Breast epithelium (tissue), 4 donors: Measurements from ENCODE around the gene CLSTN2. TPM values are rescaled to one million over a fixed set of nuclear protein-coding genes. Genes with fewer than 3 reads are reported as not detected.

Experiments used
- DNase-seq, 2 donors: peaks; one replicate each; pipeline ENCODE4 v3.0.0-alpha.2; 2019; ENCODE audit warnings: low spot score in 2 of 2
- H3K27ac ChIP-seq, 2 donors: fragments of 200-600 bp; sonication (generic) in 1 of 2; one replicate each; pipeline ENCODE4 v1.5.1; 2016 to 2019; ENCODE audit warnings: mild to moderate bottlenecking in 1 of 2
- H3K27me3 ChIP-seq, 2 donors: fragments of 200-600 bp; sonication (generic) in 1 of 2; one replicate each; pipeline versions ENCODE4 v1.5.1 to v1.6.0; 2017 to 2019; ENCODE audit warnings: control low read depth in 1 of 2, mild to moderate bottlenecking in 1 of 2
- H3K36me3 ChIP-seq: fragments of 200-600 bp; one replicate; pipeline ENCODE4 v1.5.1; 2019
- H3K4me1 ChIP-seq, 2 donors: fragments of 200-600 bp; sonication (generic); one replicate each; pipeline ENCODE4 v1.5.1; 2016 to 2019; ENCODE audit warnings: control low read depth in 1 of 2
- H3K4me3 ChIP-seq, 3 donors: fragments of 200-600 bp; sonication (generic); 1 replicate in 2 of 3; 2 replicates in 1 of 3; pipeline ENCODE4 v1.5.1; 2016 to 2019; ENCODE audit warnings: mild to moderate bottlenecking in 3 of 3, moderate library complexity in 2 of 3
- H3K9me3 ChIP-seq, 2 donors: fragments of 200-600 bp; sonication (generic) in 1 of 2; one replicate each; pipeline ENCODE4 v1.5.1; 2016 to 2019; ENCODE audit warnings: control low read depth in 1 of 2
- POLR2A ChIP-seq: fragments of 450-650 bp; IDR thresholded peaks from one replicate; pipeline ENCODE4 v1.6.1; 2016; ENCODE audit warnings: antibody characterized with exemption, mild to moderate bottlenecking, moderate library complexity
- POLR2AphosphoS5 ChIP-seq, 3 donors: sonication (generic); formaldehyde crosslinking; IDR thresholded peaks; one replicate each; pipeline ENCODE4 v1.6.1; 2017; ENCODE audit warnings: antibody characterized with exemption in 3 of 3
- intact Hi-C: fragments of 100-400 bp; cut with DNase I; formaldehyde crosslinking; loops from one replicate; pipeline ENCODE4 v1.15.1; 2023; ENCODE audit warnings: low total_unique reads
- total RNA-seq, 3 donors: library from RNA; depleted of rRNA; stranded (reverse); fragments of >200 nt; gene quantifications; one replicate each; pipeline ENCODE4 v1.1.0, GENCODE V29; 2016
- TF ChIP-seq, protein P1 (sequence below), 3 donors: fragments of 450-650 bp; IDR thresholded peaks; one replicate each; pipeline ENCODE4 v1.5.1; 2016 to 2017; ENCODE audit warnings: antibody characterized with exemption in 3 of 3, mild to moderate bottlenecking in 3 of 3, moderate library complexity in 3 of 3

The CLSTN2 gene
- total RNA-seq, 3 donors from 2014 or later, result 15.5 to 75.5 (median 33.1) TPM

DNA sequence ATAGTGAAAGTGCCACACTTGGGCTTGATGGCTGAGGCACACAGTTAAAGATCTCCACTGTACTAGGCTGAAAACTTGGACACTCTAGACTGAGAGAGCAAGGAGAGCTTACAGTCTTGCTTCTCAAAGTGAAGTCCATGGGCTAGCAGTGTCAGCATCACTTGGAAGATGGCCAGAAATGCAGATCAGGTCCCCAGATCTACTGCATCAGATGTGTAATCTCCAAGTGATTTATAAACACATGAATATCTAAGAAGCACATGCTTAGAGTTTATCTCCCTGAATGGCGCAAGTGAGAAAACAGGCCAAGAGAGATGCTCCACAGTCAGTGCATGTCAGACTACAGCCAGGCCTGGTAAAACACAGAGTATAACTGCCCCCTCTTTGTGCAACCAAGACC lies 308.6 kb downstream of the CLSTN2 start:
- H3K4me1 ChIP-seq, result no peaks in the 10 kb centered on the region
- TF ChIP-seq POLR2A (no peak), POLR2AphosphoS5 (IDR thresholded peaks at IDR 0.05) (no peak)
- TF ChIP-seq, protein P1, sequence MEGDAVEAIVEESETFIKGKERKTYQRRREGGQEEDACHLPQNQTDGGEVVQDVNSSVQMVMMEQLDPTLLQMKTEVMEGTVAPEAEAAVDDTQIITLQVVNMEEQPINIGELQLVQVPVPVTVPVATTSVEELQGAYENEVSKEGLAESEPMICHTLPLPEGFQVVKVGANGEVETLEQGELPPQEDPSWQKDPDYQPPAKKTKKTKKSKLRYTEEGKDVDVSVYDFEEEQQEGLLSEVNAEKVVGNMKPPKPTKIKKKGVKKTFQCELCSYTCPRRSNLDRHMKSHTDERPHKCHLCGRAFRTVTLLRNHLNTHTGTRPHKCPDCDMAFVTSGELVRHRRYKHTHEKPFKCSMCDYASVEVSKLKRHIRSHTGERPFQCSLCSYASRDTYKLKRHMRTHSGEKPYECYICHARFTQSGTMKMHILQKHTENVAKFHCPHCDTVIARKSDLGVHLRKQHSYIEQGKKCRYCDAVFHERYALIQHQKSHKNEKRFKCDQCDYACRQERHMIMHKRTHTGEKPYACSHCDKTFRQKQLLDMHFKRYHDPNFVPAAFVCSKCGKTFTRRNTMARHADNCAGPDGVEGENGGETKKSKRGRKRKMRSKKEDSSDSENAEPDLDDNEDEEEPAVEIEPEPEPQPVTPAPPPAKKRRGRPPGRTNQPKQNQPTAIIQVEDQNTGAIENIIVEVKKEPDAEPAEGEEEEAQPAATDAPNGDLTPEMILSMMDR (IDR thresholded peaks at IDR 0.05), result no peak
- no peaks in the 10 kb centered on the region for H3K36me3 ChIP-seq
- no peaks in the 10 kb centered on the region for H3K27me3 ChIP-seq
- H3K9me3 ChIP-seq, result no peaks in the 10 kb centered on the region
- no peak overlapping the region for H3K27ac ChIP-seq
- intact Hi-C loops, result no loop called here
- no peak overlapping the region for H3K4me3 ChIP-seq
- DNase-seq, result no peak

DNA sequence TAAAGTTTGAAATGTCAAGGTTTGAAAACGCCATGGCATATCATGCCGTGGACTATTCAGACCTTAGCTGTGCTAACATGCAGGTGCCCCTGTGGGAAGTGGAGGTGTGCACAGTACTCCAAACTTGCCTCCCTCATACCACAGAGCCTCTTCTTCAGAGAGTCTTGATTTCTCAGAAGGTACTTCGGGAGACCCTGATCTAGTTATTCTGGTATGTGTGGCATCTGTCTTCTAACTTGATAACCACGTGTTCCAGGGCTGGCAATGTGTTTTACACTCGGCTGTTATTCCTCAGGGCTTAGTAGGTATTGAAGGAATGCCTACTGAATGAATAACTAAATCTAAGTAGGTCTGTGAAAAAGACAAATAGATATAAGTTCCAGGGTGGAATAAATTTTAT lies 309.9 kb downstream of the CLSTN2 start:
- H3K4me3 ChIP-seq, result no peak overlapping the region
- no peak overlapping the region for H3K27ac ChIP-seq
- no peaks in the 10 kb centered on the region for H3K4me1 ChIP-seq
- DNase-seq, result no peak
- H3K9me3 ChIP-seq, result no peaks in the 10 kb centered on the region
- TF ChIP-seq POLR2A (no peak), POLR2AphosphoS5 (IDR thresholded peaks at IDR 0.05) (no peak)
- TF ChIP-seq, protein P1 (IDR thresholded peaks at IDR 0.05), result no peak
- H3K36me3 ChIP-seq, result no peaks in the 10 kb centered on the region
- intact Hi-C loops, result no loop called here
- no peaks in the 10 kb centered on the region for H3K27me3 ChIP-seq

DNA sequence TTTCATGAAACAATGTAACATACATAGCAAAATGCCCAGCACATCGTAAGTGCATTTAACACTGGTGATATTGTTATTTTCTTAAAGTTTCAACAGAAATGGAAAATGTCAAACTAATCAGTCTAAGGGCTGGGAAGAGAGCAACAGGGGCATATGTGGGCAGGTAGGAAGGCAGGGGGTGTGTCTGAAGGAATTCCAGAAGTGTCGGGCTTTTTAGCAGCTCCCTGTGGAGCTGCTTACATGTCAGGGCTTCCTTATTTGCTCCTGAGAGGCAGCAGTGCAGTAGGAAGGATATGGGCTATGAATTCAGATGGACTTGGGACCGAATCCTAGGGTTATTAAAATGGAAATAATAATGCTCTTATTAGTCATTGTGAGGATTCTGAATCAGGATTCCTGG lies 311.6 kb downstream of the CLSTN2 start:
- no peaks in the 10 kb centered on the region for H3K36me3 ChIP-seq
- no peaks in the 10 kb centered on the region for H3K27me3 ChIP-seq
- DNase-seq, result no peak
- TF ChIP-seq POLR2A (no peak), POLR2AphosphoS5 (IDR thresholded peaks at IDR 0.05) (no peak)
- TF ChIP-seq, protein P1 (IDR thresholded peaks at IDR 0.05), result no peak
- intact Hi-C loops, result no loop called here
- H3K4me1 ChIP-seq, result no peaks in the 10 kb centered on the region
- no peaks in the 10 kb centered on the region for H3K9me3 ChIP-seq
- H3K27ac ChIP-seq, result no peak overlapping the region
- no peak overlapping the region for H3K4me3 ChIP-seq

- intact Hi-C loops, result no loop called here
- no peak for DNase-seq
- Histone ChIP-seq H3K27ac (no peak overlapping the region), H3K4me3 (no peak overlapping the region), H3K9me3 (no peaks in the 10 kb centered on the region), H3K27me3 (no peaks in the 10 kb centered on the region), H3K4me1 (no peaks in the 10 kb centered on the region), H3K36me3 (no peaks in the 10 kb centered on the region)
- TF ChIP-seq POLR2AphosphoS5 (IDR thresholded peaks at IDR 0.05) (no peak), POLR2A (no peak)
- TF ChIP-seq, protein P1 (IDR thresholded peaks at IDR 0.05), result no peak
Measured at GRCh38 chr3:140247775-140248174, 312.8 kb downstream of the CLSTN2 start.

- Histone ChIP-seq H3K4me3 (no peak overlapping the region), H3K27ac (no peak overlapping the region), H3K27me3 (no peaks in the 10 kb centered on the region), H3K9me3 (no peaks in the 10 kb centered on the region), H3K36me3 (no peaks in the 10 kb centered on the region), H3K4me1 (no peaks in the 10 kb centered on the region)
- TF ChIP-seq, protein P1 (IDR thresholded peaks at IDR 0.05), result no peak
- TF ChIP-seq POLR2AphosphoS5 (IDR thresholded peaks at IDR 0.05) (no peak), POLR2A (no peak)
- intact Hi-C loops, result no loop called here
- DNase-seq, result no peak
Measured at GRCh38 chr3:140249188-140249587, 314.2 kb downstream of the CLSTN2 start.
